Endothelial cell of umbilical vein (primary cell): Measurements from ENCODE around the gene PRR5L. TPM values are rescaled to one million over a fixed set of nuclear protein-coding genes. Genes with fewer than 3 reads are reported as not detected.

Experiments used
- BruUV-seq: library from RNA; stranded (reverse); fragments of 400-500 nt; replicated peaks from 2 replicates; lab custom pipeline; 2021; lab: Mats Ljungman, UMichigan
- CTCF ChIA-PET: fragments of 300-600, 350-600 bp; sonication (Branson Sonifier 250); formaldehyde crosslinking; loops from one replicate; lab custom pipeline; 2021; ENCODE audit warnings: antibody characterized with exemption, inconsistent platforms; lab: Charles Lee
- POLR2A ChIA-PET: fragments of 300-600, 350-600 bp; sonication (Branson Sonifier 250); formaldehyde crosslinking; loops from one replicate; lab custom pipeline; 2021; ENCODE audit warnings: antibody characterized with exemption, inconsistent platforms; lab: Charles Lee
- DNase-seq: peaks from one replicate; pipeline ENCODE4 v3.0.0-alpha.2; 2011; ENCODE audit warnings: low read depth, low spot score
- FAIRE-seq: peaks from 2 replicates; lab custom pipeline; 2011; peaks lifted over from hg19 to GRCh38; lab: Jason Lieb, UNC
- H2AFZ ChIP-seq: 2 replicates; pipeline ENCODE4 v1.6.0; 2012; ENCODE audit warnings: low read depth, low read length, control low read depth, inconsistent platforms
- H3K27ac ChIP-seq: 2 replicates; pipeline ENCODE4 v1.5.1; 2011; ENCODE audit warnings: low read depth, mild to moderate bottlenecking, control low read depth, low read length, moderate library complexity; ENCODE audit not compliant: insufficient read depth
- H3K27me3 ChIP-seq, 2 experiments: 2 replicates each; pipeline versions ENCODE4 v1.6.0 to v1.6.1; 2011; ENCODE audit warnings: low read length in 2 of 2, mixed read lengths in 1 of 2; ENCODE audit not compliant: control insufficient read depth in 2 of 2, insufficient read depth in 2 of 2
- H3K36me3 ChIP-seq, 2 experiments: 2 replicates in 1 of 2; 3 replicates in 1 of 2; pipeline ENCODE4 v1.5.1; 2011; ENCODE audit warnings: low read length in 2 of 2, mild to moderate bottlenecking in 1 of 2, moderate library complexity in 1 of 2; ENCODE audit not compliant: control insufficient read depth in 2 of 2, insufficient read depth in 2 of 2; ENCODE audit errors: extremely low read depth in 1 of 2
- H3K4me1 ChIP-seq: 3 replicates; pipeline ENCODE4 v1.5.1; 2011; ENCODE audit warnings: mild to moderate bottlenecking, low read length; ENCODE audit not compliant: control insufficient read depth, insufficient read depth; ENCODE audit errors: extremely low read depth
- H3K4me2 ChIP-seq: 2 replicates; pipeline ENCODE4 v1.6.1; 2011; ENCODE audit warnings: low read length, control low read depth, mixed read lengths; ENCODE audit not compliant: insufficient read depth
- H3K4me3 ChIP-seq, 3 experiments: fragments of 200-600 bp in 1 of 3; sonication (generic), shearing (Covaris generic) in 1 of 3; replicated peaks in 1 of 3; 2 replicates each; pipeline ENCODE4 v1.5.1; 2011 to 2016; ENCODE audit warnings: control low read depth in 3 of 3, low read length in 3 of 3, mild to moderate bottlenecking in 2 of 3, inconsistent platforms in 1 of 3, low read depth in 1 of 3, moderate library complexity in 1 of 3; ENCODE audit not compliant: insufficient read depth in 1 of 3
- H3K79me2 ChIP-seq: 2 replicates; pipeline ENCODE4 v1.6.0; 2012; ENCODE audit warnings: low read length, inconsistent platforms; ENCODE audit not compliant: control insufficient read depth, insufficient read depth
- H3K9ac ChIP-seq: replicated peaks from 2 replicates; pipeline ENCODE3; 2011; ENCODE audit warnings: low read length, control low read depth; ENCODE audit not compliant: insufficient read depth; ENCODE audit errors: extremely low read depth
- H3K9me1 ChIP-seq: replicated peaks from 3 replicates; pipeline ENCODE4 v1.6.0; 2011; ENCODE audit warnings: mild to moderate bottlenecking, low read length; ENCODE audit not compliant: control insufficient read depth, insufficient read depth; ENCODE audit errors: extremely low read depth
- H3K9me3 ChIP-seq: replicated peaks from 2 replicates; pipeline ENCODE4 v1.5.1; 2012; ENCODE audit warnings: low read length, inconsistent platforms; ENCODE audit not compliant: control insufficient read depth, insufficient read depth
- H4K20me1 ChIP-seq: replicated peaks from 2 replicates; pipeline ENCODE3; 2011; ENCODE audit warnings: mild to moderate bottlenecking, low read length; ENCODE audit not compliant: control insufficient read depth, insufficient read depth; ENCODE audit errors: extremely low read depth
- CTCF ChIP-seq, 2 donors: IDR thresholded peaks; 1 replicate in 1 of 2; 2 replicates in 1 of 2; pipeline ENCODE4 v1.5.1; 2011; ENCODE audit warnings: low read length in 2 of 2, mild to moderate bottlenecking in 2 of 2, moderate library complexity in 2 of 2, control low read depth in 1 of 2, inconsistent platforms in 1 of 2, low read depth in 1 of 2; ENCODE audit not compliant: insufficient read depth in 1 of 2; ENCODE audit errors: extremely low read depth in 1 of 2
- EZH2 ChIP-seq: IDR thresholded peaks from 2 replicates; pipeline ENCODE4 v1.6.1; 2012; ENCODE audit warnings: borderline replicate concordance, low read depth, mild to moderate bottlenecking, moderate library complexity, low read length, inconsistent platforms; ENCODE audit not compliant: severe bottlenecking
- FOS ChIP-seq: IDR thresholded peaks from 2 replicates; pipeline ENCODE4 v1.6.1; 2011; ENCODE audit warnings: mild to moderate bottlenecking, low read length, moderate library complexity, borderline replicate concordance; ENCODE audit not compliant: insufficient read depth
- GATA2 ChIP-seq: IDR thresholded peaks from 2 replicates; pipeline ENCODE4 v1.7.0; 2011; ENCODE audit warnings: low read depth, mild to moderate bottlenecking, moderate library complexity, mixed read lengths, low read length; ENCODE audit not compliant: insufficient read length, insufficient read depth
- JUN ChIP-seq: IDR thresholded peaks from 2 replicates; pipeline ENCODE4 v1.6.1; 2011; ENCODE audit warnings: borderline replicate concordance, low read depth; ENCODE audit not compliant: insufficient read length, insufficient read depth
- MAX ChIP-seq: IDR thresholded peaks from 2 replicates; pipeline ENCODE4 v1.6.1; 2011; ENCODE audit not compliant: insufficient read depth, insufficient read length
- MYC ChIP-seq: IDR thresholded peaks from one replicate; pipeline ENCODE4 v1.6.1; 2011; ENCODE audit warnings: mild to moderate bottlenecking, low read depth, low read length
- POLR2A ChIP-seq: IDR thresholded peaks from 2 replicates; pipeline ENCODE4 v1.6.1; 2012; ENCODE audit warnings: low read depth, mild to moderate bottlenecking, control low read depth, low read length
- POLR2AphosphoS5 ChIP-seq: IDR thresholded peaks from 2 replicates; pipeline ENCODE4 v1.6.1; 2012; ENCODE audit warnings: low read depth, mild to moderate bottlenecking, control low read depth, low read length, moderate library complexity; ENCODE audit not compliant: insufficient read depth
- dilution Hi-C: fragments of 300-500 bp; cut with MboI; formaldehyde crosslinking; loops from one replicate; pipeline ENCODE4 v1.15.0; 2019; ENCODE audit warnings: low sequenced_read_pairs; ENCODE audit not compliant: extremely low pct_ligation_motif_present
- intact Hi-C: fragments of 100-400 bp; cut with micrococcal nuclease; formaldehyde crosslinking; loops from one replicate; pipeline ENCODE4 v1.10.0; 2022
- polyA plus RNA-seq, 4 experiments: library from polyadenylated mRNA; depleted of rRNA in 3 of 4; stranded (reverse) in 3 of 4; unstranded in 1 of 4; fragments of >200 nt; gene quantifications; 2 replicates each; pipeline versions ENCODE4 v1.2.1 to v1.2.3, GENCODE V29; 2011 to 2012; ENCODE audit warnings: missing spikeins in 1 of 4
- total RNA-seq: library from RNA; stranded (reverse); gene quantifications from 2 replicates; pipeline ENCODE4 v1.2.3, GENCODE V29; 2021

Gene PRR5L
- total and polyA plus RNA-seq, 2 donors (not counting 3 experiments of a cell fraction or from before 2014, with no cell fraction given): 2.5 to 6.1 TPM

- no peak overlapping the region for H2AFZ ChIP-seq
- H3K79me2 ChIP-seq: no peaks in the 10 kb centered on the region
- H3K9ac ChIP-seq: no peak overlapping the region
- CTCF ChIA-PET: interaction anchor here (1.1 to 1.7 kb wide), 2 partner anchors 13 to 79 kb away, joined by 4 read pairs; no protein-coding TSS in a partner anchor
- H3K27me3 ChIP-seq: no peaks in the 10 kb centered on the region
- intact Hi-C loops (no loop called here), dilution Hi-C loops (no loop called here)
- POLR2A ChIA-PET: no interaction called here
- H3K4me2 ChIP-seq: no peak overlapping the region
- DNase-seq: no peak
- H3K9me3 ChIP-seq: no peaks in the 10 kb centered on the region
- no peak for FAIRE-seq
- TF ChIP-seq FOS (no peak), EZH2 (no peak), GATA2 (no peak), POLR2A (no peak), MYC (no peak), POLR2AphosphoS5 (no peak), JUN (no peak), CTCF (IDR thresholded peaks at IDR 0.05; ENCODE audit: extremely low read depth in 1 of 2, insufficient read depth in 1 of 2, low read depth in 1 of 2, low read length in 2 of 2) (no peak), MAX (no peak)
- BruUV-seq: no TSS peak
- no peak overlapping the region for H3K27ac ChIP-seq
- no peaks in the 10 kb centered on the region for H3K9me1 ChIP-seq
- H4K20me1 ChIP-seq: no peaks in the 10 kb centered on the region
- H3K4me3 ChIP-seq: no peak overlapping the region
- H3K4me1 ChIP-seq: peaks cover 5% of the 10 kb centered on the region
- H3K36me3 ChIP-seq: no peaks in the 10 kb centered on the region
Observed at GRCh38 chr11:36399745-36400144, 103.7 kb downstream of the PRR5L start.
